NCI-H1417 (cell line): ENCODE measurements around the gene CACNG4.

Experiments
- DNase-seq, 3 experiments: peaks; one replicate each; lab custom pipeline; 2025; lab: John Stamatoyannopoulos, UW

CACNG4 gene

GRCh38 chr17:66985338-66986237 is 21.1 kb downstream of the CACNG4 start:
- no peak for DNase-seq

- DNase-seq = no peak
Observed at GRCh38 chr17:66986659-66987058, 22.2 kb downstream of the CACNG4 start.

GRCh38 chr17:66987059-66987616 is 22.6 kb downstream of the CACNG4 start:
- DNase-seq = no peak

- DNase-seq = no peak
Observed at GRCh38 chr17:66988069-66988798, 23.7 kb downstream of the CACNG4 start.

- DNase-seq = no peak
Observed at GRCh38 chr17:66989076-66989475, 24.6 kb downstream of the CACNG4 start.

GRCh38 chr17:66989579-66989978 is 25.1 kb downstream of the CACNG4 start:
- DNase-seq = no peak

- no peak for DNase-seq
Observed at GRCh38 chr17:66990047-66990446, 25.5 kb downstream of the CACNG4 start.

- DNase-seq = no peak
Observed at GRCh38 chr17:66992911-66993442, 28.5 kb downstream of the CACNG4 start.

GRCh38 chr17:66994361-66994760 is 29.9 kb downstream of the CACNG4 start:
- no peak for DNase-seq

- no peak for DNase-seq
Observed at GRCh38 chr17:66994930-66995535, 30.5 kb downstream of the CACNG4 start.

- DNase-seq = no peak
Observed at GRCh38 chr17:66995944-66996343, 31.4 kb downstream of the CACNG4 start.

- DNase-seq = no peak
Observed at GRCh38 chr17:66996926-66997325, 32.4 kb downstream of the CACNG4 start.

- no peak for DNase-seq
Observed at GRCh38 chr17:67003231-67003630, 38.7 kb downstream of the CACNG4 start.

- no peak for DNase-seq
Observed at GRCh38 chr17:67004181-67004580, 39.7 kb downstream of the CACNG4 start.

- no peak for DNase-seq
Observed at GRCh38 chr17:67007266-67007665, 42.8 kb downstream of the CACNG4 start.

- no peak for DNase-seq
Observed at GRCh38 chr17:67008101-67008500, 43.6 kb downstream of the CACNG4 start.

- no peak for DNase-seq
Observed at GRCh38 chr17:67011527-67012175, 47.1 kb downstream of the CACNG4 start.

GRCh38 chr17:67013891-67014290 is 49.4 kb downstream of the CACNG4 start:
- DNase-seq = no peak

GRCh38 chr17:67015001-67015400 is 50.5 kb downstream of the CACNG4 start:
- no peak for DNase-seq

- no peak for DNase-seq
Observed at GRCh38 chr17:67016039-67016762, 51.7 kb downstream of the CACNG4 start.

- DNase-seq = no peak
Observed at GRCh38 chr17:67017910-67018309, 53.4 kb downstream of the CACNG4 start.
